Gastroesophageal sphincter (tissue), 4 donors: Measurements from ENCODE around the gene ARHGAP24. TPM values are rescaled to one million over a fixed set of nuclear protein-coding genes. Genes with fewer than 3 reads are reported as not detected.

Experiments
- ATAC-seq: fragments of 150-250 bp; one replicate; pipeline ENCODE4 v1.9.1; 2016; ENCODE audit warnings: mild to moderate bottlenecking, moderate library complexity
- H3K27ac ChIP-seq, 4 donors: fragments of 200-600 bp; sonication (generic) in 3 of 4; 1 replicate in 3 of 4; 2 replicates in 1 of 4; pipeline ENCODE4 v1.5.1; 2016 to 2019
- H3K27me3 ChIP-seq: fragments of 200-600 bp; sonication (generic); one replicate; pipeline ENCODE4 v1.5.1; 2019
- H3K36me3 ChIP-seq, 2 donors: fragments of 200-600 bp; sonication (generic); one replicate each; pipeline ENCODE4 v1.5.1; 2019; ENCODE audit warnings: control low read depth in 1 of 2
- H3K4me1 ChIP-seq, 3 donors: fragments of 200-600 bp; sonication (generic); 1 replicate in 2 of 3; 2 replicates in 1 of 3; pipeline ENCODE4 v1.5.1; 2016 to 2019; ENCODE audit warnings: control low read depth in 2 of 3
- H3K4me3 ChIP-seq, 2 donors: fragments of 200-600 bp; sonication (generic); one replicate each; pipeline ENCODE4 v1.5.1; 2019; ENCODE audit warnings: mild to moderate bottlenecking in 1 of 2, moderate library complexity in 1 of 2
- H3K9me3 ChIP-seq, 3 donors: fragments of 200-600 bp; sonication (generic); one replicate each; pipeline ENCODE4 v1.5.1; 2017 to 2019; ENCODE audit warnings: control low read depth in 2 of 3
- EP300 ChIP-seq: sonication (generic); formaldehyde crosslinking; IDR thresholded peaks from one replicate; pipeline ENCODE4 v1.6.1; 2017; ENCODE audit warnings: antibody characterized with exemption, mild to moderate bottlenecking
- POLR2A ChIP-seq, 2 donors: fragments of 450-650 bp; IDR thresholded peaks; one replicate each; pipeline ENCODE4 v1.6.1; 2017; ENCODE audit warnings: antibody characterized with exemption in 2 of 2, mild to moderate bottlenecking in 2 of 2, moderate library complexity in 1 of 2
- POLR2AphosphoS5 ChIP-seq: sonication (generic); formaldehyde crosslinking; IDR thresholded peaks from one replicate; pipeline ENCODE4 v1.6.1; 2017; ENCODE audit warnings: antibody characterized with exemption
- WGBS, 2 donors: methylation state at CpG; one replicate each; pipeline ENCODE4 v1.1.5; 2018; ENCODE audit warnings: low coverage in 1 of 2; 5-methylcytosine and 5-hydroxymethylcytosine counted together
- total RNA-seq, 4 donors: library from RNA; depleted of rRNA; stranded (reverse); fragments of >200 nt; gene quantifications; one replicate each; pipeline ENCODE4 v1.1.0, GENCODE V29; 2016
- TF ChIP-seq, protein P1 (sequence below), 4 experiments: fragments of 200-600 bp in 2 of 4; fragments of 450-650 bp in 2 of 4; sonication (generic) in 1 of 4; IDR thresholded peaks; one replicate each; pipeline ENCODE4 v1.5.1; 2017 to 2019; ENCODE audit warnings: antibody characterized with exemption in 4 of 4, mild to moderate bottlenecking in 2 of 4, moderate library complexity in 2 of 4

The ARHGAP24 gene
- total RNA-seq, 4 donors from 2014 or later, result 24.4 to 38.6 (median 34.3) TPM

DNA sequence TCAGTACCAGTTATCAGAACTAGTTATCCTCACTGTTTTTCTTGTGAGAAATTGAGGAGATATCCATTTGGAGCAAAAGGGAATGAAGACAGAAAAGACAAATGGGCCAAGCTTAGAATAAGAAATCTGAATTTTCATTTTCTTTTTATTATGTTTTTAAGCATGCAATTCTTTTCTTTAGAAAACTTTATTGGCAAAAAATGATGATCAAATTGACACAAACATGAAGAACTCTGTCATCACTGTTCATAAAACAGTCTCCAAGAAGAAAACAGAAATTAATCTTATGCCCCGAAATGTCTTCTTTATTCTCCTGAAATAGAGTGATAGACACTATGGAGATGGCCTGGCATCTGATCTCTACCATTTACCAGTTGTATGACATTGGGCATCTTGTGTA lies 139.0 kb downstream of the ARHGAP24 start:
- TF ChIP-seq, protein P1, sequence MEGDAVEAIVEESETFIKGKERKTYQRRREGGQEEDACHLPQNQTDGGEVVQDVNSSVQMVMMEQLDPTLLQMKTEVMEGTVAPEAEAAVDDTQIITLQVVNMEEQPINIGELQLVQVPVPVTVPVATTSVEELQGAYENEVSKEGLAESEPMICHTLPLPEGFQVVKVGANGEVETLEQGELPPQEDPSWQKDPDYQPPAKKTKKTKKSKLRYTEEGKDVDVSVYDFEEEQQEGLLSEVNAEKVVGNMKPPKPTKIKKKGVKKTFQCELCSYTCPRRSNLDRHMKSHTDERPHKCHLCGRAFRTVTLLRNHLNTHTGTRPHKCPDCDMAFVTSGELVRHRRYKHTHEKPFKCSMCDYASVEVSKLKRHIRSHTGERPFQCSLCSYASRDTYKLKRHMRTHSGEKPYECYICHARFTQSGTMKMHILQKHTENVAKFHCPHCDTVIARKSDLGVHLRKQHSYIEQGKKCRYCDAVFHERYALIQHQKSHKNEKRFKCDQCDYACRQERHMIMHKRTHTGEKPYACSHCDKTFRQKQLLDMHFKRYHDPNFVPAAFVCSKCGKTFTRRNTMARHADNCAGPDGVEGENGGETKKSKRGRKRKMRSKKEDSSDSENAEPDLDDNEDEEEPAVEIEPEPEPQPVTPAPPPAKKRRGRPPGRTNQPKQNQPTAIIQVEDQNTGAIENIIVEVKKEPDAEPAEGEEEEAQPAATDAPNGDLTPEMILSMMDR (IDR thresholded peaks at IDR 0.05), result no peak
- no peak for TF ChIP-seq POLR2A (IDR thresholded peaks at IDR 0.05)
- TF ChIP-seq EP300, result no peak
- no peak for TF ChIP-seq POLR2AphosphoS5
- H3K9me3 ChIP-seq, result no peaks in the 10 kb centered on the region
- no peaks in the 10 kb centered on the region for H3K4me1 ChIP-seq
- H3K36me3 ChIP-seq, result no peaks in the 10 kb centered on the region
- no peak overlapping the region for H3K27ac ChIP-seq
- WGBS, 2 donors, result 92 to 100% methylated on average over 1 of the region's 1 CpG
- no peak for ATAC-seq
- H3K27me3 ChIP-seq, result no peaks in the 10 kb centered on the region
- H3K4me3 ChIP-seq, result no peak overlapping the region

DNA sequence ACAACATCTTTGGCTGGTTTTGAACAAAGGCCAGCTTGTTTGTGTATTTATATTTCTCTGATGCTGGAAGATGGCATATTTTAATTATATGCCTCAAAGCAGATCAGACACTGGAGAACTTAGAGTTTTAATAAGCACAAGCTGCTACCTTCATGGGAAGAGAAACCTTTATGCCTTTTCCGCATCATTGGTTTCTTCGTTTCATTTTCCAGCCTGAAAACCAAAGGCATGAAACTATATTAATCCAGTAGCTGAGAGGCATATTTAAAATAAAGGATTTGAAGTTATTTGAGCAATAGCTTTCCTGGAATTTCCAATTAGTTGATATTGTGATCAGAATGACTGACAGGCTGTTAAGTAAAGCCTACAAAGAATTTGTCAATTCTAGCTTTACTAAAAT lies 141.0 kb downstream of the ARHGAP24 start:
- Histone ChIP-seq H3K4me3 (no peak overlapping the region), H3K4me1 (no peaks in the 10 kb centered on the region), H3K27ac (no peak overlapping the region), H3K9me3 (no peaks in the 10 kb centered on the region), H3K36me3 (no peaks in the 10 kb centered on the region), H3K27me3 (no peaks in the 10 kb centered on the region)
- no peak for TF ChIP-seq POLR2AphosphoS5
- TF ChIP-seq EP300, result no peak
- TF ChIP-seq, protein P1 (IDR thresholded peaks at IDR 0.05), result no peak
- no peak for TF ChIP-seq POLR2A (IDR thresholded peaks at IDR 0.05)
- 80 to 94% methylated on average over 2 of the region's 2 CpGs for WGBS, 2 donors
- no peak for ATAC-seq

DNA sequence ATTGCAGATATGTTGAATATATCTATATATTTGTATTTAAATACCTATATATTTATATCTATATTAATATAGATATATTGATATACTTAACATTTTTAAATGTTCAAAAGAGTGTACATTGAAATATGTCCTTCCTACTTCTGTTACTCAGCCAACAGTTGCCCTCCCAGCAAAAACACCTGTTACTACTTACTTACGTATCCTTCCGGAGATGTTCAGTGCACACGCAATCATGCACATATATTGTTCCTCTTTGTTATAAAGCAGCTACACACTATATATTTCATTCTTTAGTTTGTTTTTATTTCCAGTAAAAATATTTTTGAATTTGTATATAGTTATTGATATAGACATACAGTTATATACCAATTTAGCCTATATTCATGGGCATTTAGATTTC lies 142.3 kb downstream of the ARHGAP24 start:
- ATAC-seq, result no peak
- Histone ChIP-seq H3K36me3 (no peaks in the 10 kb centered on the region), H3K27me3 (no peaks in the 10 kb centered on the region), H3K9me3 (no peaks in the 10 kb centered on the region), H3K4me1 (no peaks in the 10 kb centered on the region), H3K4me3 (no peak overlapping the region), H3K27ac (no peak overlapping the region)
- TF ChIP-seq POLR2AphosphoS5 (no peak), EP300 (no peak), POLR2A (IDR thresholded peaks at IDR 0.05) (no peak)
- TF ChIP-seq, protein P1 (IDR thresholded peaks at IDR 0.05), result no peak
- whole genome bisulfite sequencing, 2 donors, result 80 to 84% methylated on average over 3 of the region's 3 CpGs

DNA sequence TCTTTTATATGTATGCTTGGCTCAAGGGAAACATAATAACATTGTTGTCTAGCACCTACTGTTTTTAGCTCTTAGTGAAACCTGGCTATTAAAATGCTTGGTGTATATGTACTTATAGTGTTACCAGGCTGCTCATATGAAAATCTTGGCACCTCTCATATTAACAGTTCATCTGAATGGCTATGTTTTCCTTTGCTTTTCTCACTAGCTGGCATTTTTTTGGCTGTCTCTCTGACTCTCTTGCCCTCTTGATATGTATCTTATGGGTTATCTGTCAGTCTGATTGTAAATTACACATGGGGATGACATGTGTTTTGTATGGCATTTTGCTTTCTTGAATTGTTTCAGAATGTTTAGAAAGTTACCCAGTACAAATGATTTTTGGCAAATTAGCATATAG lies 158.0 kb downstream of the ARHGAP24 start:
- no peak for ATAC-seq
- Histone ChIP-seq H3K9me3 (peaks cover 0 to 26% (median 0%) of the 10 kb centered on the region in 3 donors), H3K4me1 (no peaks in the 10 kb centered on the region), H3K4me3 (no peak overlapping the region), H3K27ac (no peak overlapping the region), H3K36me3 (no peaks in the 10 kb centered on the region), H3K27me3 (no peaks in the 10 kb centered on the region)
- TF ChIP-seq, protein P1 (IDR thresholded peaks at IDR 0.05), result no peak
- TF ChIP-seq POLR2AphosphoS5, result no peak

DNA sequence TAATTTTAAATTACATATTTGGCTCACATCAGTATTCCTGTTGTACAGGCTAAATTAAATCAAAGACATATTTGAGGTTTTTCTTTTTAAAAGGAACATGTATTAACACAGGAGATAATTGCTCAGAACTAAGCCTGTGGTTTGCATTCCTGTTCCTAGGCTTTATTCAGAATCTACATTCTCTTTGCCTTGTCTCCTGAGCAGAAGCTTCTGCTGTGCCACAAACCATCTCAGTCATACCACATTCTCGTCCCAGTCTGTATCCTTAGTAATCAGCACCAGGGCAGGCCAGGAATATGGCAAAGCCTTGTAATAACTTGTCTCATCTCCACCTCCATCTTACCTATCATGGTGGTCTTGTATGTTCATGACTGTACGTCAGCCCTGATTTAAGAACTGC lies 162.8 kb downstream of the ARHGAP24 start:
- no peak overlapping the region for H3K4me3 ChIP-seq
- H3K4me1 ChIP-seq, result no peaks in the 10 kb centered on the region
- no peaks in the 10 kb centered on the region for H3K9me3 ChIP-seq
- 88 to 95% methylated on average over 2 of the region's 2 CpGs for WGBS, 2 donors
- H3K27me3 ChIP-seq, result no peaks in the 10 kb centered on the region
- TF ChIP-seq, protein P1 (IDR thresholded peaks at IDR 0.05), result no peak
- TF ChIP-seq POLR2A (IDR thresholded peaks at IDR 0.05) (no peak), EP300 (no peak), POLR2AphosphoS5 (no peak)
- ATAC-seq, result no peak
- H3K27ac ChIP-seq, result no peak overlapping the region
- H3K36me3 ChIP-seq, result no peaks in the 10 kb centered on the region
